ENCODE results near the gene INTS7. TPM values are rescaled to one million over a fixed set of nuclear protein-coding genes. Genes with fewer than 3 reads are reported as not detected.

Gene INTS7
- total RNA-seq, 1 donor from 2014 or later = 9.5 TPM

GRCh38 chr1:211935448-211935970 is 99.8 kb downstream of the INTS7 start:
- H3K9me3 ChIP-seq (replicated peaks) = no peaks in the 10 kb centered on the region
- H3K27ac ChIP-seq (replicated peaks) = no peak overlapping the region
- H3K4me3 ChIP-seq = no peak overlapping the region
- DNase-seq = no peak
- intact Hi-C loops (cut with micrococcal nuclease) = no loop called here
- TF ChIP-seq CTCF (IDR thresholded peaks at IDR 0.05; ENCODE audit: borderline replicate concordance) = no peak
- H3K4me1 ChIP-seq = peaks cover 11% of the 10 kb centered on the region
- H3K27me3 ChIP-seq (ENCODE audit: low read depth) = peaks cover 7% of the 10 kb centered on the region
- H3K36me3 ChIP-seq = no peaks in the 10 kb centered on the region

- peaks cover 11% of the 10 kb centered on the region for H3K4me1 ChIP-seq
Measured at GRCh38 chr1:211933946-211934714, 101.2 kb downstream of the INTS7 start.

GRCh38 chr1:211932933-211933254 is 102.5 kb downstream of the INTS7 start:
- no peaks in the 10 kb centered on the region for H3K9me3 ChIP-seq (replicated peaks)
- H3K4me3 ChIP-seq = no peak overlapping the region
- H3K27me3 ChIP-seq (ENCODE audit: low read depth) = peaks cover 7% of the 10 kb centered on the region
- H3K27ac ChIP-seq (replicated peaks) = no peak overlapping the region
- peaks cover 11% of the 10 kb centered on the region for H3K4me1 ChIP-seq
- intact Hi-C loops (cut with micrococcal nuclease) = no loop called here
- no peak for TF ChIP-seq CTCF (IDR thresholded peaks at IDR 0.05; ENCODE audit: borderline replicate concordance)
- no peaks in the 10 kb centered on the region for H3K36me3 ChIP-seq
- DNase-seq = no peak

More at GRCh38 chr1:211933946-211934714, 101.2 kb downstream of the INTS7 start:
- intact Hi-C loops (cut with micrococcal nuclease) = no loop called here
- Histone ChIP-seq H3K4me3 (no peak overlapping the region), H3K27me3 (ENCODE audit: low read depth) (peaks cover 7% of the 10 kb centered on the region), H3K27ac (replicated peaks) (no peak overlapping the region), H3K9me3 (replicated peaks) (no peaks in the 10 kb centered on the region), H3K36me3 (no peaks in the 10 kb centered on the region)
- DNase-seq = no peak
- TF ChIP-seq CTCF (IDR thresholded peaks at IDR 0.05; ENCODE audit: borderline replicate concordance) = no peak

GRCh38 chr1:211932231-211932932 is 103.0 kb downstream of the INTS7 start:
- Histone ChIP-seq H3K4me3 (no peak overlapping the region), H3K27me3 (ENCODE audit: low read depth) (peaks cover 7% of the 10 kb centered on the region), H3K36me3 (no peaks in the 10 kb centered on the region), H3K4me1 (peaks cover 11% of the 10 kb centered on the region), H3K9me3 (replicated peaks) (no peaks in the 10 kb centered on the region), H3K27ac (replicated peaks) (no peak overlapping the region)
- no peak for DNase-seq
- intact Hi-C loops (cut with micrococcal nuclease) = no loop called here
- no peak for TF ChIP-seq CTCF (IDR thresholded peaks at IDR 0.05; ENCODE audit: borderline replicate concordance)

- no peak for TF ChIP-seq CTCF (IDR thresholded peaks at IDR 0.05; ENCODE audit: borderline replicate concordance)
- Histone ChIP-seq H3K27me3 (ENCODE audit: low read depth) (peaks cover 7% of the 10 kb centered on the region), H3K27ac (replicated peaks) (no peak overlapping the region), H3K36me3 (no peaks in the 10 kb centered on the region), H3K9me3 (replicated peaks) (no peaks in the 10 kb centered on the region), H3K4me1 (peaks cover 11% of the 10 kb centered on the region), H3K4me3 (no peak overlapping the region)
- DNase-seq = no peak
- intact Hi-C loops (cut with micrococcal nuclease) = no loop called here
Measured at GRCh38 chr1:211929683-211930082, 105.7 kb downstream of the INTS7 start.

Data from left ventricle myocardium inferior (tissue), 1 donor.